ENCODE data around the gene MFAP3. TPM values are rescaled to one million over a fixed set of nuclear protein-coding genes. Genes with fewer than 3 reads are reported as not detected.

The MFAP3 gene
- total and polyA plus RNA-seq, 2 donors, result 19.9 to 110 TPM

DNA sequence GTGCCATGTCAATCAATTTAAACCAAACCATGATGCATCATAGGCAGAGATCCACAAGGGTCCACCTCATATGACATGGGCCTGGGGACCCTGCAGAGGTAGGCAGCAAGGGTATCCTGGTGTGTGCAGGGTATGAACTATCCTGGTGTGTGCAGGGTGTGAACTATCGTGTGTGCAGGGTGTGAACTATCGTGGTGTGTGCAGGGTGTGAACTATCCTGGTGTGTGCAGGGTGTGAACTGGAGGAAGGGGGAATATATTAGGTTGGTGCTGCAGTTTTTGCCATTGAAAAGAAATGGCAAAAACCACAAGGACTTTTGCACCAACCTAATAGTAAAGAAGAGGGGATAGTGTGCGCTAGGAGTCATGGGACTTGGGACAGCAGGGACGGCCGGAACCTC is 50.0 kb downstream of the MFAP3 start:
- no peaks in the 10 kb centered on the region for H3K4me1 ChIP-seq (ENCODE audit: insufficient read depth)
- WGBS, result 96% methylated on average over 5 of the region's 5 CpGs
- no peaks in the 10 kb centered on the region for H3K36me3 ChIP-seq (ENCODE audit: insufficient read depth)
- no peak overlapping the region for H3K27ac ChIP-seq (ENCODE audit: low read depth)
- H3K4me3 ChIP-seq (ENCODE audit: low read depth, low read length), result no peak overlapping the region
- DNase-seq (ENCODE audit: extremely low spot score), result no peak

DNA sequence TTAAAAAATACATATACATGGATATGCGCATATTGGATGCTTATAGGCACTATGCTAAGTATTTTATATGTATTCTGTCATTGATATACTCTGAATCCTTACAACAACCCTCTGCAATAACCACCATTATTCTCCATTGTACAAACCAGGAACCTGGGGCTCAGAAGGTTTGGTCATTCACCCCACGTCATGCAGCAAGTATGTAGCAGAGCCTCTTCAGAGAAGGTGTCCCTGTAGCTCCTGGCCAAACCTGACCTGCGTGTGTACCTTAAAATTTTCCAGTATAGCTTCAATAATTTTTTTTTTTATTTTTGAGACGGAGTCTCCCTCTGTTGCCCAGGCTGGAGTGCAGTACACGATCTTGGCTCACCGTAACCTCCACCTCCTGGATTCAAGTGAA is 51.9 kb downstream of the MFAP3 start:
- 98% methylated on average over 6 of the region's 6 CpGs for WGBS
- Histone ChIP-seq H3K4me1 (ENCODE audit: insufficient read depth) (no peaks in the 10 kb centered on the region), H3K4me3 (ENCODE audit: low read depth, low read length) (no peak overlapping the region), H3K36me3 (ENCODE audit: insufficient read depth) (no peaks in the 10 kb centered on the region), H3K27ac (ENCODE audit: low read depth) (no peak overlapping the region)
- DNase-seq (ENCODE audit: extremely low spot score), result no peak

DNA sequence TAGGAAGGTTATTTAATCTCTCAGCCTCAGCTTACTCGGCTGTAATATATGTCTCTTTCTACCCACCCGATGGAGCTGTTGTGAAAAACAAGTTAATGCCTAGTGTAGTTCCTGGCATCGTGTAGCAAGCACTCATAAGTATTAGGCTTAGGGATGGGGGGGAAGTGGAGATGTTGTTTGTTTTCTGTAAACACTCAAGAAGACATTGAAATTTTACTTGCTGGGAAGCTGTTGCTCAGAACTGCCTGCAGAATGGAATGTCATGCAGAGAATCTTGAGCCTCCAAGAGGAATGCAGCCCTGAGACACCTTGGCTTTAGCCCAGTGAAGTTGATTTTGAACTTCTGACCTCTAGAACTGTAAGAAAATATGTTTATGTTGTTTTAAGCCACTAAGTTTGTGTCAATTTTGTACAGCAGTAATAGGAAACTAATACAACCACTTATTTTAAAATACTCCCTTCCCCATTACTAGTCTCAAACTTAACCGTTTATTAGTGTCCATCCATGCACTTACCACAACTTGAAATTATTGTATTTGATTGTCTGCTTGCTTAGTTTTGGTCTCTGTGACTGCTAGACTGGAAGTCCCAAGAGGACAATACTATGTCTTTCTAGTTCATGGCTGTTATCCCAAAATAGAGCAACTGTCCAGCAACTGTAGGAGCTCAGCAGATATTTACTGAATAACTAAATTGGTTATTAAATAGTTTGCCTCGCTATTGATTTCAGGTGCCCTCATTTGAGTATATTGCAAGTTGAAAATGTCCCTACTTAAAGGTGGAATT is 53.8 kb downstream of the MFAP3 start:
- WGBS, result 38% methylated on average over 5 of the region's 5 CpGs

DNA sequence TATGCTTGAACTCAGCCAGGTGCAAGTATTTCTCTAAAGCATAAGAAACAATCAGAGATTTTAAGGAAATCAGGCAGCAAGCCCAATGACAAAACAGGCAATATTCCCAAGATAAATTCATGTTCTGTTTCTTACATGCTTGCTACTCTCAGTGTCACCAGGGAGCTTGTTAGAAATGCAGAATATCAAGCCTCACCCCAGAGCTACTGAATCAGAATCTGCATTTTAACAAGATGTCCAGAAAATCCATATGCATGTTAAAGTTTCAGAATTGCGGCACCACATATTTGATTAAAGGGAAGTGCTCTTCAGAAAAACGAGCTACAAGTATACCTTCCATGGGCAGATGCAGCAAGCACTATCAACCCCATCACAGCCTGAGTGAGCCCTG is 54.4 kb downstream of the MFAP3 start:
- WGBS, result 76% methylated on average over 2 of the region's 2 CpGs
- no peaks in the 10 kb centered on the region for H3K36me3 ChIP-seq (ENCODE audit: insufficient read depth)
- no peaks in the 10 kb centered on the region for H3K4me1 ChIP-seq (ENCODE audit: insufficient read depth)
- H3K27ac ChIP-seq (ENCODE audit: low read depth), result no peak overlapping the region
- no peak for DNase-seq (ENCODE audit: extremely low spot score)
- no peak overlapping the region for H3K4me3 ChIP-seq (ENCODE audit: low read depth, low read length)

More for the DNA sequence above, 53.8 kb downstream of the MFAP3 start:
- Histone ChIP-seq H3K27ac (ENCODE audit: low read depth) (no peak overlapping the region), H3K4me1 (ENCODE audit: insufficient read depth) (no peaks in the 10 kb centered on the region), H3K36me3 (ENCODE audit: insufficient read depth) (no peaks in the 10 kb centered on the region), H3K4me3 (ENCODE audit: low read depth, low read length) (no peak overlapping the region)
- no peak for DNase-seq (ENCODE audit: extremely low spot score)

DNA sequence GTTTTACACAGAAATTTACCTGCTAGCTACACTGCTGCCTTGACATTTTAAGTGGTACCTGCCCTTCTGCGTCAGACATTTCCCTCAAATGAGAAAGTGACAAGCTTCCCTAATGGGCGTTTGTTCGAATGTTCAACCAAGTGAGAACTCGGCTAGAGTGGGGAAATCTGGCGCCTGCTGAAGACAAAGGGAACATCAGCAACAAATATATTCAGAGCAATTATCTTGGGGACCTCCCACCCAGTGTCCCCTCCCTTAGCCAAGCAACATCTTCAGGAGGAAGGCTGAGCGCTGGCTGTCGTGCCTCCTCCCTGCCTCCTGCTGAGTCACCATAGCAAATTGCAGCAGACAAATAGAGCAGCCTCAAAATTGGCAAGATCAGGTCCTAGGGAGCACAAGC is 57.1 kb downstream of the MFAP3 start:
- DNase-seq (ENCODE audit: extremely low spot score), result no peak
- H3K4me3 ChIP-seq (ENCODE audit: low read depth, low read length), result no peak overlapping the region
- 75% methylated on average over 7 of the region's 7 CpGs for WGBS
- H3K27ac ChIP-seq (ENCODE audit: low read depth), result no peak overlapping the region
- H3K36me3 ChIP-seq (ENCODE audit: insufficient read depth), result no peaks in the 10 kb centered on the region
- H3K4me1 ChIP-seq (ENCODE audit: insufficient read depth), result no peaks in the 10 kb centered on the region

DNA sequence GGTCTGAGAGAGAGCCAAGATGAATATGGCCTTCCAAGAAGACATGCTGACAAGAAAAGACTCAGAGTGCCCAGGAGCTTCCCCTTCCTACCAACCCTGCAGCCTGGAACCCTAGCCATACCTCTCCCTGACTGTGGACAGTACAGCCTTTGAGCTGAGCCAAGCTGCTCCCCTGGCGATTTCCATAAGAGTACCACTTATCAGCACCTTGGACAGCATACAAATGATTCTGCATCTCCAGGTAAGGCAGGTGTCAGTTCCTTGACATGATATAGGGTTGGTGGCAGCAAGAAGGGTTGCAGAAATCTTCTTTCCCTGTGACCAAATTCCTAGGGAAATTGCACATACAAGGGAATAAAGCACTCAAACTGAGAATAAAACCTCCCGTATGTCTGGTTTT is 58.3 kb downstream of the MFAP3 start:
- Histone ChIP-seq H3K4me1 (ENCODE audit: insufficient read depth) (no peaks in the 10 kb centered on the region), H3K4me3 (ENCODE audit: low read depth, low read length) (no peak overlapping the region), H3K27ac (ENCODE audit: low read depth) (no peak overlapping the region), H3K36me3 (ENCODE audit: insufficient read depth) (no peaks in the 10 kb centered on the region)
- DNase-seq (ENCODE audit: extremely low spot score), result no peak
- 59% methylated on average over 2 of the region's 2 CpGs for whole genome bisulfite sequencing

DNA sequence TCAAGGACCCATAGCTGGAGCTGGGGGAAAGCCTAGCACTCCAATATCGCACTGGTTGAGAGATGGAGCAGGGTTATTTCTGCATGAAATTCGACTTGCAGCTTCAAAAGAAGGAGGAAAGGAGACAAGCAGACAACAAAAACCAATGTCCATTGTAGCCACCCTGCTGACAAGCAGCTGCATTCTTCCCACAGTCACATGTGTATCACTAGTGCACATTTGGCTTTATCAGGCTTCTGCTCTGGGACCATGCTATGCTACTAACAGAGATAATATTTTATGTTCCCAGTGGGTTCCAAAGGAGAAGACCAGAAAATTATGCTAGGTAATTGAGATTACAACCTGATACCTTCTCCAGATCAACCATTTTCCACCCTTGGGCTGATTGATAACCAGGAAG is 59.7 kb downstream of the MFAP3 start:
- Histone ChIP-seq H3K4me3 (ENCODE audit: low read depth, low read length) (no peak overlapping the region), H3K36me3 (ENCODE audit: insufficient read depth) (no peaks in the 10 kb centered on the region), H3K4me1 (ENCODE audit: insufficient read depth) (no peaks in the 10 kb centered on the region), H3K27ac (ENCODE audit: low read depth) (no peak overlapping the region)
- WGBS, result 76% methylated on average over 2 of the region's 2 CpGs
- no peak for DNase-seq (ENCODE audit: extremely low spot score)

DNA sequence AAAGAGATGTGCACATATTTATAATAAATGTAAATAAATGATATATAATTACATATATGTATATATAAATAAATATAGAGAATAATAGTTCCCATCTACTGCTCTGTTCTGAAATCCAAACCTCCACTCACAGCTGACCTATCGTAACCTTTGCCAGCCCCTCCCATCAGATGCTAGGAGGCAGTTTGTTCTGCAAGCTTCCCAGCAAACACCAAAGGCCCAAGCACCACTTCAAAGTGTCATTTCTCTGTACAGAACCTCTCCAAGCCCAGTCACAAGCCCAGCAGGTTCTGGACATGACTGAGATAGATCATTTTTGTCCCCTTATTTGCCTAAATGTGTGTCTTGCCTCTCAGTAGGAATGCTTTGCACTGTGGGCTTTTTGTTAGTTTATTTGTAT is 62.4 kb downstream of the MFAP3 start:
- Histone ChIP-seq H3K4me3 (ENCODE audit: low read depth, low read length) (no peak overlapping the region), H3K4me1 (ENCODE audit: insufficient read depth) (no peaks in the 10 kb centered on the region), H3K36me3 (ENCODE audit: insufficient read depth) (no peaks in the 10 kb centered on the region), H3K27ac (ENCODE audit: low read depth) (no peak overlapping the region)
- DNase-seq (ENCODE audit: extremely low spot score), result no peak
- 88% methylated on average over 1 of the region's 1 CpG for WGBS

DNA sequence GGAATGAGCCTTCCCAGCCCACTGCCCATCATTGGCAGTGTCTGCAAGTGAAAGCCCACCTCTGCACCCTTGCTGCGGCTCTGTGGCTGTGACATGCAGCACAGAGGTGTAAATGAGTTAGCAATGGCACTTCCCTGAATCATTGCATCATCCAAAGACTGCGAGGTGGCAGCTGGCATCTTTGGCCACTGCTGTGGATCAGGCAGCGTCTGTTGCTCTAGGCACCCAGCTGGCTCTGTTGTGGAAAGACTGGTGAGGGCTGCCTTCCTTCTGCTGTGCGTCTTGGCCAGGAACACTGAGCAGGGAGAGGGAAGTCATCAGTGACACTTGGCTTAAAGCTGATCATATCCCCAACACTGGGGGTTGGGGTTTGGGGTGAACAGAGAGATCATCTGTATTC is 64.5 kb downstream of the MFAP3 start:
- H3K4me3 ChIP-seq (ENCODE audit: low read depth, low read length), result no peak overlapping the region
- H3K4me1 ChIP-seq (ENCODE audit: insufficient read depth), result no peaks in the 10 kb centered on the region
- H3K36me3 ChIP-seq (ENCODE audit: insufficient read depth), result no peaks in the 10 kb centered on the region
- H3K27ac ChIP-seq (ENCODE audit: low read depth), result no peak overlapping the region
- 62% methylated on average over 4 of the region's 4 CpGs for WGBS
- no peak for DNase-seq (ENCODE audit: extremely low spot score)

Other genes starting within 250 kb of the MFAP3 start
- 65.1 TPM for gene FAM114A2, start 57 bp upstream of the MFAP3 start, total RNA-seq
- 14.8 TPM for gene FAM114A2, start 57 bp upstream of the MFAP3 start, polyA plus RNA-seq
- gene GALNT10, start 151.8 kb downstream of the MFAP3 start, total RNA-seq, result 19.4 TPM
- 15.7 TPM for gene GALNT10, start 151.8 kb downstream of the MFAP3 start, polyA plus RNA-seq

Measured in urinary bladder (tissue), 4 donors.